SIG-M5 (cell line): Measurements from ENCODE around the gene MRPL48.
"Not testable (repeated sequence)": the region's sequence is repeated elsewhere in the genome, so short reads cannot be mapped to it uniquely, and the experiment has no call there.

ENCODE experiments used
- DNase-seq: peaks from one replicate; lab custom pipeline; 2025; lab: John Stamatoyannopoulos, UW

MRPL48 gene

DNA sequence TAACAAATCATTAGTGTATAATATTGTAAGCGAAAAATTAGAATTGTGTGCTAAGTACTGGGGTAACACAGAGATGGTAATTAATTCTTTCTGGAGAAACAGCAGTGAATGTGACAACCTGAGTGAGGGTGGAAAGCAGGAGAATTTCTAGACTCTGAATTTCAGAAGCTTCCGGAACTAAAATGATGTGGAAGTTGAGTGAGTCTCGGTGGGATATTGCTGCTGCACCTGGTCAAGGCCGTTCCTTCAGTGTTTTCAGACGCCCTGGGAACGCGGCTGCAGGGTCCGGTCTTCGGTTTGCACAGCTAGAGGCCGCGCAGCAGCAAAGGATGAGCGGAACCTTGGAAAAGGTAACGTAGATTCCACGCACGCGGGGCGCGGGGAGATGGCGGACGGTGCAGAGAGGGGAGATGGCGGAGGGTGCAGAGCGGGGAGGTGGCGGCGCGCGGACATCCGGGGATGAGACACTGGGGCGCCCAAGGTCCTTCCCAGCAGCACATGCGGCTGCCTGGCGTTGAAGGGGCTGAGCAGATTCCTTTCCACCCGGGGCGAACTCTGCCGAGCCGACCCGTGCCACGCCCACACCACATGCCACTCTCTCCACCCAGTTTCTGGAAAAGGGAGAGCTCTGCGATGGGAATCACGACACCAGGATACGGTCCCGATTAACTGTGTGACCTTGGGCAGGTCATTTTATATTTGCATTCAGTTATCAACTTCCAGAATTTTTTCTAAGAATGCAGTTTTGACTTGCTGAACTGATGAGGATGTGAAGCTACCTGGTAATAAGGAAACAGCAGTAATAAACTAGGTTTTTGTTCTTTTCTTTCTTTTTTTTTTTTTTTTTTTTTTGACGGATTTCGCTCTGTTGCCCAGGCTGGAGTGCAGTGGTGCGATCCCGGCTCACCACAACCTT lies at the start of gene MRPL48:
TSS of gene MRPL48 (plus strand) at position 232 of the 916 bp plus-strand sequence. CDS start at position 330, 98 bp downstream.
- peak; percentile 65 for DNase-seq

DNA sequence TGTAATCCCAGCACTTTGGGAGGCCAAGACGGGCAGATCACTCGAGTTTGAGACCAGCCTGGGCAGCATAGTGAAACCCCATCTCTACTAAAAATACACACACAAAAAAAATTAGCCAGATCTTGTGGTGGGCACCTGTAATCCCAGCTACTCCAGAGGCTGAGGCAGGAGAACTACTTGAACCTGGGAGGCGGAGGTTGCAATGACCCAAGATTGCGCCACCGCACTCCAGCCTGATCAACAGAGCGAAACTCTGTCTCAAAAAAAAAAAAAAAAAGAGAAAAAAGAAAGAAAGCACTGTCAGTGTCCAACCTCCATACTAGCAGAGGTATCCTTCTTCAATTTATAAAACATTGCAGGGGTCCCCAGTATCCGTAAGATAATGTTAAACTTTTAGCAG lies 44.6 kb upstream of the MRPL48 start:
- DNase-seq: no peak

DNA sequence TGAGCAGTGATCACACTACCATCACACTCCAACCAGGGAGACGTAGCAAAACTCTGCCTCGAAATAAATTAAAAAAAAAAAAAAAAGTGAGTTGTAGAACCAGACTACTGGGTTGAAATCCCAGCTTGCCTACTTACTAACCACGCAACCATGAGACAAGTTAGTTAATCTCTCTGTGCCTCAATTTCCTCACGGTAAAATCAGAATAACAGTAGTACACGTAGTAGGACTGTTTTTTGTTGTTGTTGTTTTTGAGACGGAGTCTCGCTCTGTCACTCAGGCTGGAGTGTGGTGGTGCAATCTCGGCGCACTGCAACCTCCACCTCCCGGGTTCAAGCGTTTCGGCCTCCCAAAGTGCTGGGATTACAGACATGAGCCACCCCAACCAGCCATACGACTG lies 41.0 kb upstream of the MRPL48 start:
- no peak for DNase-seq

DNA sequence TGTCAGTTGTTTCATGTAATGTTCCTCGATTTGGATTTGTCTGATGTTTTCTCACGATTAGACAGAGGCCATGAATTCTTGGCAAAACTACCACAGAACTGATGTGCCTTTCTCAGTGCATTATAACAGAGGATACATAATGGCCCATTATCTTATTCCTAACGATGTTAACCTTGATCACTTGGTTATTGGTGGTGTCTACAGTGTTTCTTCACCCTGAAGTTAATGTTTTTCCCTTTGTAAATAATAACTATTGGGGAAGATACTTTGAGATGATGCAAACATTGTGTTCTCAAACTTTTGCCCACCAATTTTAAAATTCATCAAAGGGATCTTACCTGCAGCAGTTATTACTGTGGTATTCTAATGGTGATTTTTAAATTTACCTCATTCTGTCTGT lies 39.9 kb upstream of the MRPL48 start:
- no peak for DNase-seq

DNA sequence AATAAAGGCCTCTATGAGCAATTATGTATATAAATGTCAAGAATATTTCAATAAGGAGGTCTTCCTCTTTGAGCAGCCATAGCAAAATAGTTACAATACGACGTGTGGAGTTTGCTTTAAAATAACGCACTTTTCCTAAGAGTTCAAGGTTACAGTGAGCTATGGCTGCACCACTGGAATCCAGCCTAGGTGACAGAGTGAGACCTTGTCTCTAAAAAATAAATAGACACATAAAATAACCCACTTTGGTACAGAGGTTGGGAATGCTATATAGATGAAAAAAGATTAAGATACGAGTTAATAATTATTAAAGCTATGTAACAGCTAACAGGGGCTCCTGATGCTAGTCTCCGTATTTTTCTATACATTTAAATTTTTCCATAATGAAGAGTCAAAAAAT lies 39.4 kb upstream of the MRPL48 start:
- no peak for DNase-seq

DNA sequence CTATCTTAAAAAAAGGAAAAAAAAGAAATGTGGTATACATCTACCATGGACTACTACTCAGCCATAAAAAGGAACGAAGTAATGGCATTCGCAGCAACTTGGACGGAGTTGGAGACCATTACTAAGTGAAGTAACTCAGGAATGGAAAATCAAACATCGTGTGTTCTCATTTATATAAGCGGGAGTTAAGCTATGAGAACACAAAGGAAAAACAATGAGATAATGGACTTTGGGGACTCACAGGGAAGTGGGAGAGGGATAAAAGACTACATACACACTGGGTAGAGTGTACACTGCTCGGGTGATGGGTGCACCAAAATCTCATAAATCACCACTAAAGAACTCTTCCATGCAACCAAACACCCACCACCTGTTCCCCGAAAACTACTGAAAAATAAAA lies 38.6 kb upstream of the MRPL48 start:
- no peak for DNase-seq

DNA sequence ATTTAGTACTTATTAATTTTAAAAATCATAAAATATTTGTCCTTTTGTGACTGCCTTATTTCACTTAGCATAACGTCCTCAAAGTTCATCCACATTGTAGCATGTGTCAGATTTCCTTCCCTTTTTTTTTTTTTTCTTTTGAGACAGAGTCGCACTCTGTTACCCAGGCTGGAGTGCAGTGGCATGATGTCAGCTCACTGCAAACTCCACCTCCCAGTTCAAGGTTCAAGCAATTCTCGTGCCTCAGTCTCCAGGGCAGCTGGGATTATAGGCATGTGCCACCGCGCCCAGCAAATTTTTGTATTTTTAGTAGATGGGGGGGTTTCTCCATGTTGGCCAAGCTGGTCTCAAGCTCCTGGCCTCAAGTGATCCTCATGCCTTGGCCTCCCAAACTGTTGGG lies 37.4 kb upstream of the MRPL48 start:
- DNase-seq: no peak

DNA sequence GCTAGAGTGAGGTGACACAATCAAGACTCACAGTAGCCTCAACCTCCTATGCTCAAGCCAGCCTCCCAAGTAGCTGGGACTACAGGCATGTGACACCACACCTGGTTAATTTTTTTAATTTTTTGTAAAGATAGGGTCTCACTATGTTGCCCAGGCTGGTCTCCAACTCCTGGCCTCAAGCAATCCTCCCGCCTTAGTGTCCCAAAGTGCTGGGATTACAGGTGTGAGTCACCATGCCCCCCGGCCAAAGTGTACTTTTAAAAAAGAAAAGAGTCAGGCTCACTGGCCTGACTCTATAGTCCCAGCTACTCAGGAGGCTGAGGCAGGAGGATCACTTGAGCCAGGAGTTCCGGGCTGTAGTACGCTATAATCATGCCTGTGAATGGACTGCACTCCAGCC lies 36.8 kb upstream of the MRPL48 start:
- not testable (repeated sequence) for DNase-seq

DNA sequence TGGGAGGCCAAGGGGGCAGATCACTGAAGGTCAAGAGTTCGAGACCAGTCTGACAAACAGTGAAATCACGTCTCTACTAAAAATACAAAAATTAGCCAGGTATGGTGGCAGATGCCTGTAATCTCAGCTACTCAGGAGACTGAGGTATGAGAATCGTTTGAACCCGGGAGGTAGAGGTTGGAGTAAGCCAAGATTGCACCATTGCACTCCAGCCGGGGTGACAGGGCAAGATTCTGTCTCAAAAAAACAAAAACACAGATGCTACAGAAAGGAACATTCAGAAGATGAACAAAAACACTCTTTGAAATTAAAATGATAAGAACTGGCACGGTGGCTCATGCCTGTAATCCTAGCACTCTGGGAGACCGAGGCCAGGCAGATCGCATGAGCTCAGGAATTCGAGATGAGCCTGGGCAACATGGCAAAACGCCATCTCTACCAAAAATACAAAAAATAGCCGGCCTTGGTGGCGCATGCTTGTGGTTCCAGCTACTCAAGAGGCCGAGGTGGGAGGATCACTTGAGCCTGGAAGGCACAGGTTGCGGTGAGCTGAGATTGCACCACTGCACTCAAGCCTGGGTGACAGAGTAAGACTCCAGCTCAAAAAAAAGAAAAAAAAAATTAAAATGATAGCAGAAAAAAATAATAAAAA lies 35.3 kb upstream of the MRPL48 start:
- no peak for DNase-seq

DNA sequence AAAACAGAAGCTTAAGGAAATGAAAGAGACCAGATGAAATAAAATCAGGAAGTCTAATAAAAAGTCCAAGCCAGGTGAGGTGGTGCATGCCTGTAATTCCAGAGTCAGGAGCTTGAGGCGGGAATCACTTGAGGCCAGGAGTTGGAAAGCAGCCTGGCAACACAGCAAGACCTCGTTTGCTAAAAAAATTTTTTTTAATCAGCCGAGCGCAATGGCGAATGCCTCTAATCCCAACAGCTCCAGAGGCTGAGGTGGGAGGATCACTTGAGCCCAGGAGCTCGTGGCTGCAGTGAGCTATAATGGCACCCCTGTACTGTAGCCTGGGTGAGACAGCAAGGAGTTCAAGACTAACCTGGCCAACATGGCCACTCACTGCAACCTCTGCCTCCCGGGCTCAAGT lies 34.8 kb upstream of the MRPL48 start:
- no peak for DNase-seq

DNA sequence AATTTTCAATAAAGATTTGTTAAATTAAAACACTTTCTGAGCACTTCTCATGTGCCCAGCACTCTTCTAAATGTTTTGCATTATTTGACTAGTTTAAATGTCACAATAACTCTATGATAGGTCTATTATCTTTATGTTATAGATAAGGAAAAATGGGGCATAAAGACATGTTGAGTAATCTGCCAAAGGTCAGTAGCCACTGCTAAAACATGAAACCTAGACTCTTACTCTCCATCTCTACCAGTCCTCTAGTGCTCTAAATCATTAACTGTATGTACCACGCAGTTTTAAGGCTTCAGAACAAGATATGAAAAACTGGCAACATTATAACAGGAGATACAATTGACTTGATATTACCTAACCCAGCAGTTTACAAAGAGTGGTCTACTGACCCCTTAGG lies 33.7 kb upstream of the MRPL48 start:
- no peak for DNase-seq

DNA sequence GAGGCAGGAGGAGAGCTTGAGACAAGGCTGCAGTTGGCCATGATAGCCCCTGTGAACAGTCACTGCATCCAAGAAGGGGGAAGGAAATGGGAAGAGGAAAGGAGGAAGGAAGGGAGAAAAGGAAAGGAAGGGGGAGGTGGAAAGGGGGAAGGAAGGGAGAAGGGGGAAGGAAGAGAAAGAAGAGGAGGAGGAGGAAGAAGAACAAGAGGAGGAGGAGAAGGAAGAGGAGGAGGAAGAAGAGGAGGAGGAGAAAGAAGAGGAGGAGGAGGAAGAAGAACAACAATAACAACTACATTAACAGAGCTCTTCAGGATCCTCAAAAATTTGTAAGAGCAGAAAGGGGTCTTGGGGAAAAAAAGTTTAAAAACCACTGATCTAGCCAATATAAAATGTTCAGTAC lies 32.0 kb upstream of the MRPL48 start:
- no peak for DNase-seq

DNA sequence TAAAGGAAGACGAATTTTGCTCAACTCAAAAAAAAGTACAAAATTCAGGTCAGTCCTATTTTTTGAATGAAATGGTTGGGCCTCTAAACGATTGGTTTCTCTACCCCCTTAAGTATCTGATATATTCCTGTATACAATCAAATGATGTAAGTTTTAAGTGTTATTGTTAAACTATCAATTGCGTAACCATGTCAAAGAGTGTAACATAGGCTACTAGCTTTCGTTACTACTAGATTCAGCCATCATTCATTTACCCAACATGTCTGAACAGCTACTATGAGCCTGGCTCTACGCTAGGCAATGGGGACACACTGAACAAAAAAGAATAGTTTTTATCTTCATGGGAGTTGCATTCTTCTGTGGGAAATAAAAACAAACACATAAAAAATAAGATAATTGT lies 30.1 kb upstream of the MRPL48 start:
- peak; percentile 13 for DNase-seq

DNA sequence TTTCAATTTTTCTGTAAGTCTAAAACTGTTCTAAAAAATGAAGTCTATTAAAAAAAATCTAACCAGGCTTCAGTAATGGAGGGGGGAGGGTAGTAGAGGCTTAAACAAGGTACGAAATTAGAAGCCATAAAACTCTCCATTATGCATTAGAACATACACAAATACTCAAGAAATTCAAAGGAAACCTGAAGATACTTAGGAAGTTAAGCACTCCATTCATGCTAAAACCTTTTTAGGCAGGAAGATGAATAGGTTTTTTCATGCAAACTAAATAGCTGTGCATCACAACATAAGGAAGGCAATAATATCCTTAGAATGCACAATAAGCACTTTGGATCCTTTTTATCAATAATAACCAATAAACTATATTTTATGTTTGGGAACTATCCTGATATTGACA lies 29.2 kb upstream of the MRPL48 start:
- no peak for DNase-seq

DNA sequence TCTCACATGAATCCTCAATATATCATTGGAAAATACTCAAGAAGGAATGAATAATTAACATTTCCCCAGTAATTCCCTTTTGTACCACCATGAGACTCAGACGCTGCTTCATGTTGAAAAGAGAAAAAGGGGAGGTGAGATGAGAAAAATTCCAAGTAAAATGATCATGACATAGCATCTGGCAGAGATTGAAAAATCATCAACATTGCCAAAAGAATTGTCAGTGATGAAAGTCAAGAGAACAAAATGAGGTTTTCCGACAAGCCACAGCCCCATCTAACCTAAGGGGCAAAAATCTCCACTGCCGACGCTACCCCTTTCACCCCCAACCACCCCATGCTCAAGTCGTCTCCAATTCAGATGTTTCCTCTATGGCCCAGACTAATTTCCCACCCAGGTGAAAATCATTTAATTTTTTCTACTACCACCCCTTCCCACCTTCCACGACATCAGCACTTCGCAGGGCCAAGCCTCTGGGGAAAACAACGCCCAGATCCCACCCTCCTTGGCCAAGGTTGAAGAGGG lies 28.0 kb upstream of the MRPL48 start:
- no peak for DNase-seq

DNA sequence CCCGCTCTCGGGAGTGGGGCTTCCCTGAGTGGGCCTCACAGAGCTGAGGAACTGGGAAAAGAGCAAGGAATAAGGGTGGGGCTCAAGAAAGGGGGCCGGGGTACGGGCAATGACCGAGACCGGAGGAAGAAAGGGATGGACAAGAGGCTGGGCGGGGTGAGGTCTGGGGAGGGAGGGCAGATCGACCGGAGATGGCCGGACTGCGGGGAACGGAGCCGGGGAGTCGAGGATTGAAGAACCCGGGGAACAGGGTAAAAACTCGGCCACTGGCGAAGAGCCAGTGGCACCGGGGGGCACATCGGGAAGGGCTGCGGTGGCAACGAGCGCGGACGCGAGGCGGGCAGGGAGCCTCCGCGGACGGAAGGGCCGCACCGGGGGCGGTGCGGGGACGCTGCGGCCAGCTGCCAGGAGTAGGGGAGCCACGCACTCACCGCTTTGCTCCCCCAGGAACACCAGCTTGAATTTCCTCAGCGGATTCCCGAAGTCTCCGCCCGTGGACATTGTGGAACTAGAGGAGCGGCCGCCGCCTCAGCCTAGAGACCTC lies 27.5 kb upstream of the MRPL48 start:
- DNase-seq: no peak

DNA sequence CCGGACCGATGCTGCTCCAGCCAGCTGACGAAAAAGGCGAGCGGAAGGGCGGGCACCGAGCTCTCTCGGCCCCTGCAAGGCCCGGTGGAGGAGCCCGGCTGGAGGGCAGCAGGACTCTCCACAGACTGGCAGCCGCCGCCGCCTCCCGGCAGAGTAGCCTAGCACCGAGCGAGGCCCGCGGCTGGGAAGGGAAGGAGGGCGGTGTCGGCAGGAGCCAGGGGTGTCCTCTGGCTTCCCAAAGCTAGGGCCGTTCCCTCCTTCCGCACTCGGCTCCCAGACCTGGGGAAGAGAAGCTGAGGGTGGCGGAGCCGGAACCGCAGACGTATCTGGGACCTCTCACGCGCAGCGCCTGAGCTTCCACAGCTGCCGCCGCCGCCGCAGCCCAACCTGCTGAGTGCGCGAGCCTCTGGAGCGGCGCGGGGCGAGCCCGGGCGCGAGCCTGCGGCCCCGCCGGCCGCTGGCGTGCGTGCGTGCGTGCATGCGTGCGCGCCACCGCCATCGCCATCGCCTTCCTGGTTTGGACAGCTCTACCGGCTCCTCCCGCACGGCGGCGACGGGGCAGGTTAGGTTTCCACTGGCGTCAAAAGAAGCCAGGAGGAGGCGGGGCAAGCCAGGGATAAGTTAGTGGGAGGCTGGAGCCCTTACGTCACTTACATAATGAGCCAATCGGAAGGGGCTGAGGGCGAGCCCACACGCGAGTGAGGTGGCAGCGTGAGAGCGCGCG lies 26.8 kb upstream of the MRPL48 start, which contains the start of gene RAB6A:
TSS of gene RAB6A (minus strand) at position 396 of the 724 bp plus-strand sequence. CDS start 439 bp downstream, outside the sequence.
- DNase-seq: peak; percentile 93

DNA sequence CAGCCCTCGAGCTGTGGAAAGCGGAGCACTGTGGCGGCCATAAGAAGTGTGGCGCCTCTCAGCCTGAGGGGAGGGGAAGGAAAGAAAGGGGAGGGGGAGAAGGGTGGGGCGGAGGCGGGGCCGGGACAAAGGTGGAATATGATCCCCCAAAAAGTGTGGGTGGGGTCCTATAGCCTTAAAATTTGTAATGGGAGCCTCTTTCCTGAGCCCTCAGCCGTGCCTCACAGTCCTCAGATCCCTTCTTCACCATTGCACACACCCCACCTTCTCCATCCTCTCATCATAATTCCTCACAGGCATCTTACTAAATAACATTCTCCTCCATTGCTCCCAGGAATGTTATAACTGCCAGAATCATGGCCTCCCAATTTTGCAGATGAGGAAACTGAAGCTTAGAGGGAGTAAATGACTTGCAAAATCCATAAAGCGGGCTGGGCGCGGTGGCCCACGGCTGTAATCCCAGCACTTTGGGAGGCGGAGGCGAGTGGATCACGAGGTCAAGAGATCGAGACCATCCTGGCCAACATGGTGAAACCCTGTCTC lies 26.2 kb upstream of the MRPL48 start:
- no peak for DNase-seq

DNA sequence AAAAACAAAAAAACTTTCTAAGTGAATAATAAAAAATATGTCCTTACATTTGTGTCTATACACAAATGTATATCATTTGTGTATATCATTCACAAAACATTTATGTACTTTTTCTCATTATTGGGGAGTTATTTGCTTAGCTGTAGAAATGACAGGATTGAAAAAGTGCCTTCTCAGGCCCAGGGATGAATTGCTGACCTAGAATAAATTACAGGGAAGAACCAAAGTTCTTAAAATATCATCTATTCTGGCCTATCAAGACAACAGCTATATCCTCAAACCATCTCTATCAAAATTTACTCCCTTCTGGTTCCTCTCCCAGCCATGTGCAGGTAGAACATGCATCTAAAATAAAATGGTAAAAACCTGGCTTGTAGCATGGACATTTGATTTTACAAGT lies 24.9 kb upstream of the MRPL48 start:
- no peak for DNase-seq

DNA sequence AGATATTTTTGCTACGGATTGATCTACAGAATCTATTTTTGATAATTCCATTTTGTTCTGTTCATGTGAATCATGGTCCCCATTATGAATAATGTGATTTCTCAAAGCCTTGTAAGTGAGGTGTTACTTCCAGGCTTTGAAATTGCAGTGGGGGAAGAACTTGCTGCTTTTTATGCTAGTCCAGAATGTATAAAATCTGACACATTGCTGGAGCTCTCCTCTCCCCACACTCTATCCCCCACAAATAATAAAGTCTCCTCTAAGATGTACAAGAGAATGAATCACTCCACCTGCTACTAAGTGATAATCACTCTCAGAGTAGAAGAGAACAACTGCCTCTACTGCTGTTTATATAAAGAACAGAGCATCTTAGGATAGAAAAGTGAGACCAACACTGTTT lies 20.9 kb upstream of the MRPL48 start:
- DNase-seq: no peak

DNA sequence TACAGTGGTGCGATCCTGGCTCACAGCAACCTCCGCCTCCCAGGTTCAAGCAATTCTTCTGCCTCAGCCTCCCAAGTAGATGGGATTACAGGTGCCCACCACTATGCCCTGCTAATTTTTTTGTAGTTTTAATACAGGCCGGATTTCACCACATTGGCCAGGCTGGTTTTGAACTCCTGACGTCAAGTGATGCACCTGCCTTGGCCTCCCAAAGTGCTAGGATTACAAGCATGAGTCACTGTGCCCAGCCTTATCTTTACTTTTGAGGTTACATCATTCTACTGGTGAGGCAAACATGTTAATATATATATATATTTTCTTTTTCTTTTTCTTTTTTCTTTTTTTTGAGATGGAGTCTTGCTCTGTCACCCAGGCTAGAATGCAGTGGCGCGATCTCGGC lies 16.9 kb upstream of the MRPL48 start:
- DNase-seq: not testable (repeated sequence)
